ENCODE data around the gene HOXA3. TPM values are rescaled to one million over a fixed set of nuclear protein-coding genes. Genes with fewer than 3 reads are reported as not detected.

The HOXA3 gene
- total RNA-seq, 1 experiment from 2014 or later, result not detected

- H3K36me3 Mint-ChIP-seq (ENCODE audit: insufficient read depth in 1 of 3, low read depth in 3 of 3), result no peaks in the 10 kb centered on the region; a peak in 2 of 7 replicates
These were observed 41.6 kb upstream of the HOXA3 start for GRCh38 chr7:27194002-27194352.

More at GRCh38 chr7:27194002-27194352, 41.6 kb upstream of the HOXA3 start:
- Histone ChIP-seq H3K27ac (ENCODE audit: insufficient read length, low read depth, low read length) (no peak overlapping the region), H2AK5ac (ENCODE audit: insufficient read length, low read length) (no peak overlapping the region), H2BK20ac (ENCODE audit: low read depth, low read length, poor library complexity, severe bottlenecking) (no peak overlapping the region), H2BK120ac (ENCODE audit: low read depth, low read length, poor library complexity, severe bottlenecking) (no peak overlapping the region), H3K4ac (ENCODE audit: low read depth, low read length) (no peak overlapping the region), H3K27me3 (ENCODE audit: insufficient read depth, low read length) (peaks cover 92% of the 10 kb centered on the region), H4K5ac (ENCODE audit: insufficient read length, low read depth, low read length) (no peak overlapping the region), H2BK15ac (ENCODE audit: low read depth, low read length) (no peak overlapping the region), H3K18ac (ENCODE audit: insufficient read length, low read depth, low read length) (no peak overlapping the region), H3K23me2 (ENCODE audit: insufficient read length, low read depth, low read length, poor library complexity, severe bottlenecking) (no peaks in the 10 kb centered on the region), H4K20me1 (ENCODE audit: control insufficient read depth, insufficient read depth, insufficient read length) (no peaks in the 10 kb centered on the region), H3K56ac (ENCODE audit: insufficient read length, low read depth, low read length) (no peak overlapping the region), H3K9me3 (ENCODE audit: control insufficient read depth, low read depth, low read length) (no peaks in the 10 kb centered on the region), H4K91ac (ENCODE audit: insufficient read length, low read depth, low read length) (no peak overlapping the region), H2BK12ac (ENCODE audit: insufficient read length, low read depth, low read length) (no peak overlapping the region), H3K79me2 (ENCODE audit: insufficient read depth, low read length) (no peaks in the 10 kb centered on the region), H3K4me2 (ENCODE audit: insufficient read depth, insufficient read length, low read length) (no peak overlapping the region), H2BK5ac (ENCODE audit: insufficient read length, low read length) (no peak overlapping the region), H3K4me1 (ENCODE audit: insufficient read depth, low read length) (no peaks in the 10 kb centered on the region), H4K8ac (replicated peaks; ENCODE audit: insufficient read length, low read depth, low read length) (no peak overlapping the region), H2AFZ (ENCODE audit: low read length) (no peak overlapping the region), H3K23ac (ENCODE audit: insufficient read length, low read depth, low read length) (no peak overlapping the region), H3T11ph (ENCODE audit: low read length) (no peak overlapping the region), H3K9ac (ENCODE audit: extremely low read depth, insufficient read length, low read length) (no peak overlapping the region), H3K79me1 (ENCODE audit: insufficient read depth, low read depth, low read length, poor library complexity, severe bottlenecking) (no peaks in the 10 kb centered on the region), H3K14ac (ENCODE audit: insufficient read depth, low read length) (no peak overlapping the region)
- H3K4me1 Mint-ChIP-seq, result peaks cover 0 to 9% of the 10 kb centered on the region in 2 experiments; a peak in 3 of 4 replicates
- no peak for DNase-seq
- peaks cover 3 to 14% of the 10 kb centered on the region in 2 experiments; a peak in 2 of 5 replicates for H3K9me3 Mint-ChIP-seq
- WGBS (ENCODE audit: extremely low coverage, insufficient read length, low lambda C conversion rate), result no CpG with 5 or more reads among the region's 2 CpGs
- no peak overlapping the region for H3K4me3 Mint-ChIP-seq
- H3K27me3 Mint-ChIP-seq (ENCODE audit: low read depth), result peaks cover 100% of the 10 kb centered on the region
- no peak for TF ChIP-seq CTCF (conservative IDR thresholded peaks at IDR 0.05)
- H3K27ac Mint-ChIP-seq, result no peak overlapping the region

Measured in H9 (cell line).